CD14-positive monocyte (primary cell): ENCODE data around the gene KIF18A. TPM values are rescaled to one million over a fixed set of nuclear protein-coding genes. Genes with fewer than 3 reads are reported as not detected.

Experiments used
- DNase-seq, 3 donors: peaks; one replicate each; pipeline ENCODE4 v3.0.0-alpha.2; 2011 to 2022
- H2AFZ ChIP-seq: 2 replicates; pipeline ENCODE4 v1.6.0; 2012; ENCODE audit warnings: mild to moderate bottlenecking, low read depth, low read length, inconsistent platforms; ENCODE audit not compliant: insufficient read depth, poor library complexity, severe bottlenecking
- H3K27ac ChIP-seq, 2 donors: 1 replicate in 1 of 2; 2 replicates in 1 of 2; pipeline ENCODE4 v1.5.1; 2012 to 2013; ENCODE audit warnings: low read length in 2 of 2, control low read depth in 1 of 2, inconsistent platforms in 1 of 2, low read depth in 1 of 2, mild to moderate bottlenecking in 1 of 2
- H3K27me3 ChIP-seq, 2 donors: one replicate each; pipeline versions ENCODE4 v1.6.0 to v1.6.1; 2011 to 2013; ENCODE audit warnings: low read length in 2 of 2; ENCODE audit not compliant: control insufficient read depth in 2 of 2, insufficient read depth in 2 of 2
- H3K36me3 ChIP-seq, 2 donors: replicated peaks in 1 of 2; 1 replicate in 1 of 2; 2 replicates in 1 of 2; pipeline versions ENCODE4 v1.5.1 to v1.6.1; 2012 to 2013; ENCODE audit warnings: low read length in 2 of 2, control low read depth in 1 of 2, inconsistent platforms in 1 of 2, mild to moderate bottlenecking in 1 of 2; ENCODE audit not compliant: insufficient read depth in 2 of 2, control insufficient read depth in 1 of 2
- H3K4me1 ChIP-seq, 2 donors: 1 replicate in 1 of 2; 2 replicates in 1 of 2; pipeline versions ENCODE4 v1.5.1 to v1.6.1; 2012 to 2013; ENCODE audit warnings: low read length in 2 of 2, control low read depth in 1 of 2, inconsistent platforms in 1 of 2, mild to moderate bottlenecking in 1 of 2, moderate library complexity in 1 of 2; ENCODE audit not compliant: insufficient read depth in 2 of 2, control insufficient read depth in 1 of 2
- H3K4me2 ChIP-seq: replicated peaks from 2 replicates; pipeline ENCODE3; 2012; ENCODE audit warnings: low read length, moderate library complexity, mild to moderate bottlenecking; ENCODE audit not compliant: poor library complexity, severe bottlenecking; ENCODE audit errors: extremely low read depth
- H3K4me3 ChIP-seq, 3 experiments: fragments of 200-600 bp in 1 of 3; sonication (generic) in 1 of 3; replicated peaks in 1 of 3; 1 replicate in 2 of 3; 2 replicates in 1 of 3; pipeline ENCODE4 v1.5.1; 2011 to 2013; ENCODE audit warnings: low read length in 3 of 3, mild to moderate bottlenecking in 3 of 3, control low read depth in 2 of 3, low read depth in 2 of 3, inconsistent platforms in 1 of 3, moderate library complexity in 1 of 3
- H3K79me2 ChIP-seq: 2 replicates; pipeline ENCODE4 v1.6.0; 2012; ENCODE audit warnings: mild to moderate bottlenecking, control low read depth, inconsistent platforms, low read length, moderate library complexity; ENCODE audit not compliant: insufficient read depth
- H3K9ac ChIP-seq: 2 replicates; pipeline ENCODE4 v1.6.0; 2017; ENCODE audit warnings: low read length, mild to moderate bottlenecking; ENCODE audit not compliant: insufficient read depth, poor library complexity, severe bottlenecking
- H3K9me3 ChIP-seq, 2 donors: replicated peaks in 1 of 2; 1 replicate in 1 of 2; 2 replicates in 1 of 2; pipeline versions ENCODE4 v1.5.1 to v1.6.1; 2012 to 2013; ENCODE audit warnings: low read length in 2 of 2, control low read depth in 1 of 2; ENCODE audit not compliant: control insufficient read depth in 1 of 2, insufficient read depth in 1 of 2
- H4K20me1 ChIP-seq: 2 replicates; pipeline ENCODE4 v1.6.0; 2012; ENCODE audit warnings: mild to moderate bottlenecking, low read length, control low read depth, moderate library complexity; ENCODE audit not compliant: insufficient read depth
- H3K27ac Mint-ChIP-seq, 7 donors: one replicate each; pipeline ENCODE4 v1.8.0; 2020; ENCODE audit warnings: mild to moderate bottlenecking in 7 of 7, mixed read lengths in 7 of 7, moderate library complexity in 6 of 7, inconsistent platforms in 2 of 7
- H3K27me3 Mint-ChIP-seq, 3 donors: one replicate each; pipeline ENCODE4 v1.8.0; 2021 to 2022; ENCODE audit warnings: low read depth in 3 of 3, mild to moderate bottlenecking in 3 of 3, mixed read lengths in 3 of 3, moderate library complexity in 3 of 3, inconsistent platforms in 1 of 3
- H3K36me3 Mint-ChIP-seq, 2 donors: one replicate each; pipeline ENCODE4 v1.8.0; 2020; ENCODE audit warnings: mixed read lengths in 2 of 2, inconsistent platforms in 1 of 2, mild to moderate bottlenecking in 1 of 2
- H3K4me1 Mint-ChIP-seq: one replicate; pipeline ENCODE4 v1.8.0; 2020; ENCODE audit warnings: mild to moderate bottlenecking, mixed read lengths
- H3K4me3 Mint-ChIP-seq, 2 donors: one replicate each; pipeline ENCODE4 v1.8.0; 2020; ENCODE audit warnings: mild to moderate bottlenecking in 2 of 2, mixed read lengths in 2 of 2, moderate library complexity in 1 of 2
- H3K9me3 Mint-ChIP-seq, 7 donors: one replicate each; pipeline ENCODE4 v1.8.0; 2020 to 2022; ENCODE audit warnings: mixed read lengths in 7 of 7, mild to moderate bottlenecking in 6 of 7, moderate library complexity in 6 of 7, inconsistent platforms in 2 of 7
- CTCF ChIP-seq: fragments of 200-600 bp; IDR thresholded peaks from one replicate; pipeline ENCODE4 v1.8.0; 2022; ENCODE audit warnings: antibody characterized with exemption, mild to moderate bottlenecking
- WGBS: methylation state at CpG from one replicate; pipeline ENCODE4 v1.1.5; 2013; ENCODE audit warnings: missing lambda C conversion rate; ENCODE audit not compliant: insufficient coverage; 5-methylcytosine and 5-hydroxymethylcytosine counted together
- intact Hi-C, 2 donors: fragments of 100-400 bp; cut with micrococcal nuclease; formaldehyde crosslinking; loops; one replicate each; pipeline versions ENCODE4 v1.15.0 to v1.15.1; 2023
- polyA plus RNA-seq, 3 donors: library from polyadenylated mRNA; depleted of rRNA in 1 of 3; unstranded in 2 of 3; stranded (reverse) in 1 of 3; fragments of 300-500 nt in 2 of 3; fragments of >200 nt in 1 of 3; fragmentation: Illumina TruSeq in 2 of 3; gene quantifications; 1 replicate in 2 of 3; 2 replicates in 1 of 3; pipeline ENCODE4 v1.2.3, GENCODE V29; 2012 to 2021

The KIF18A gene
- polyA plus RNA-seq, 3 donors = 0.13 to 0.73 TPM; not detected in 1

- H3K9ac ChIP-seq = no peak overlapping the region
Observed at GRCh38 chr11:27976262-27976661, 131.7 kb downstream of the KIF18A start.

DNA sequence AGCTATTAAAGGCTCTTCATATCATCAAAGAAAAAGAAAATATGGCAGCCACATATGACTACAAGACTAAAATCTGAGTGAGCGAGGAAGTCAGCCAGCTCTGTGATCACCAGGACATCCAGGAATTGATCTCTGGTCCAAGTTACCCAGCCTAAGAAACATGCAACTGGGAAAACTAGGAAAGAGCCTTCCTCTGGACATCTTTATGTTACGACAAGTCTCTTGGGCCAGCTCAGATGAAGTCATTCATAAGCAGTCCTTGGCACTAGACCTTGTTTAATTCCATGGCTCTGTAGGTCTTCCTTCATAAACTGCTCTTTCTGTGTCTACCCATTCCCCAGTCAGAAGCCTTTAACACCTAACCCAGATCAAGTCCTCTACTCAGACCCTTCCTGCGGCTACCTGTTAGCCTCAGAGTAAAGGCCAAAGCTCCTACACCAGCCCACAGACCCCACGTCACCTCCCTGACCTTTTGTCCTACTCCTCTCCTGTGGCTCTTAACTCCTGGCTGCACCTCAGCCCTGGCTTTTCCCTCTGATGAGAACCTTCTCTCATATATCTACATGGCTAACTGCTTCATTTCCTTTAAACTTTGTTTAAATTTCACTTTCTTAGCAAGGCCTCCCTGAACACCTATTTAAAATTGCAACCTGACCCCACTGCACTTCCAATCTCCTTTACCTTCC is 134.0 kb downstream of the KIF18A start:
- H3K9me3 Mint-ChIP-seq = peaks cover 1 to 11% (median 2%) of the 10 kb centered on the region in 7 donors
- no peaks in the 10 kb centered on the region for H3K36me3 ChIP-seq
- no peaks in the 10 kb centered on the region for H3K79me2 ChIP-seq
- 94% methylated on average over 4 of the region's 4 CpGs for WGBS
- H3K4me2 ChIP-seq = no peak overlapping the region
- H4K20me1 ChIP-seq = no peaks in the 10 kb centered on the region
- no peak overlapping the region for H3K4me3 Mint-ChIP-seq
- no peak overlapping the region for H3K27ac ChIP-seq
- no peak for TF ChIP-seq CTCF
- no peaks in the 10 kb centered on the region for H3K36me3 Mint-ChIP-seq
- no peak for DNase-seq
- H3K4me1 Mint-ChIP-seq = no peaks in the 10 kb centered on the region
- no peak overlapping the region for H3K27ac Mint-ChIP-seq
- H3K9ac ChIP-seq = no peak overlapping the region
- H3K27me3 Mint-ChIP-seq = peaks cover 0 to 1% (median 0%) of the 10 kb centered on the region in 3 donors
- H2AFZ ChIP-seq = no peak overlapping the region
- intact Hi-C loops = no loop called here
- no peaks in the 10 kb centered on the region for H3K9me3 ChIP-seq
- no peak overlapping the region for H3K4me3 ChIP-seq
- no peaks in the 10 kb centered on the region for H3K27me3 ChIP-seq
- no peaks in the 10 kb centered on the region for H3K4me1 ChIP-seq

More at GRCh38 chr11:27976262-27976661, 131.7 kb downstream of the KIF18A start:
- Histone ChIP-seq H3K27me3 (no peaks in the 10 kb centered on the region), H3K4me2 (no peak overlapping the region), H4K20me1 (no peaks in the 10 kb centered on the region), H3K4me1 (no peaks in the 10 kb centered on the region), H3K4me3 (no peak overlapping the region), H3K79me2 (no peaks in the 10 kb centered on the region), H3K9me3 (no peaks in the 10 kb centered on the region), H2AFZ (no peak overlapping the region), H3K27ac (no peak overlapping the region), H3K36me3 (no peaks in the 10 kb centered on the region)
- no peaks in the 10 kb centered on the region for H3K4me1 Mint-ChIP-seq
- no peak overlapping the region for H3K27ac Mint-ChIP-seq
- no CpG with 5 or more reads among the region's 4 CpGs for WGBS
- H3K9me3 Mint-ChIP-seq = peaks cover 2 to 12% (median 5%) of the 10 kb centered on the region in 7 donors
- H3K27me3 Mint-ChIP-seq = peaks cover 0 to 2% (median 1%) of the 10 kb centered on the region in 3 donors
- intact Hi-C loops = no loop called here
- H3K4me3 Mint-ChIP-seq = no peak overlapping the region
- no peaks in the 10 kb centered on the region for H3K36me3 Mint-ChIP-seq
- no peak for DNase-seq
- no peak for TF ChIP-seq CTCF
